B cell (primary cell): ENCODE measurements around the gene SULT2A1. TPM values are rescaled to one million over a fixed set of nuclear protein-coding genes. Genes with fewer than 3 reads are reported as not detected.

ENCODE experiments used
- ATAC-seq: fragments of 200-7000 bp; cut with Tn5 transposase; one replicate; pipeline ENCODE4 v1.10.0; 2021; ENCODE audit warnings: low read depth, mild to moderate bottlenecking, moderate number of reproducible peaks, moderate library complexity
- CTCF ChIA-PET: fragments of 350-600 bp; sonication (Branson Sonifier 250); formaldehyde crosslinking; loops from one replicate; lab custom pipeline; 2021; ENCODE audit warnings: antibody characterized with exemption, inconsistent platforms; lab: Charles Lee
- POLR2A ChIA-PET: fragments of 350-600 bp; sonication (Branson Sonifier 250); formaldehyde crosslinking; loops from one replicate; lab custom pipeline; 2021; ENCODE audit warnings: antibody characterized with exemption; lab: Charles Lee
- DNase-seq: peaks from one replicate; pipeline ENCODE4 v3.0.0; 2013
- H2AFZ ChIP-seq: 2 replicates; pipeline ENCODE4 v1.6.1; 2012; ENCODE audit warnings: mild to moderate bottlenecking, low read depth, low read length; ENCODE audit not compliant: insufficient read depth, poor library complexity, severe bottlenecking
- H3K27ac ChIP-seq, 2 donors: 1 replicate in 1 of 2; 2 replicates in 1 of 2; pipeline ENCODE4 v1.5.1; 2012 to 2013; ENCODE audit warnings: low read length in 2 of 2, mild to moderate bottlenecking in 2 of 2, moderate library complexity in 1 of 2
- H3K27me3 ChIP-seq, 4 experiments: fragments of 200-600 bp in 1 of 4; sonication (generic) in 1 of 4; replicated peaks in 1 of 4; 1 replicate in 2 of 4; 2 replicates in 2 of 4; pipeline versions ENCODE4 v1.6.1 to v1.7.0; 2013 to 2016; ENCODE audit warnings: low read length in 3 of 4, mild to moderate bottlenecking in 2 of 4, mixed read lengths in 1 of 4, moderate library complexity in 1 of 4; ENCODE audit not compliant: insufficient read depth in 4 of 4, control insufficient read depth in 3 of 4; ENCODE audit errors: control extremely low read depth in 1 of 4
- H3K36me3 ChIP-seq, 2 experiments: replicated peaks in 1 of 2; 1 replicate in 1 of 2; 2 replicates in 1 of 2; pipeline versions ENCODE4 v1.6.1 to v1.7.1; 2013; ENCODE audit warnings: low read length in 1 of 2; ENCODE audit not compliant: insufficient read depth in 2 of 2, control insufficient read depth in 1 of 2; ENCODE audit errors: control extremely low read depth in 1 of 2, extremely low read depth in 1 of 2
- H3K4me1 ChIP-seq, 2 donors: fragments of 200-600 bp in 1 of 2; sonication (generic) in 1 of 2; 1 replicate in 1 of 2; 2 replicates in 1 of 2; pipeline versions ENCODE4 v1.5.1 to v1.6.1; 2013 to 2017; ENCODE audit warnings: low read length in 2 of 2; ENCODE audit not compliant: control insufficient read depth in 2 of 2, insufficient read depth in 2 of 2
- H3K4me2 ChIP-seq: replicated peaks from 2 replicates; pipeline ENCODE3; 2012; ENCODE audit warnings: mild to moderate bottlenecking, low read depth, low read length; ENCODE audit not compliant: poor library complexity, severe bottlenecking
- H3K4me3 ChIP-seq, 5 experiments: fragments of 200-600 bp in 1 of 5; sonication (generic) in 1 of 5; 1 replicate in 3 of 5; 2 replicates in 2 of 5; pipeline versions ENCODE4 v1.5.1 to v1.7.0; 2011 to 2016; ENCODE audit warnings: low read length in 4 of 5, mild to moderate bottlenecking in 4 of 5, low read depth in 2 of 5, control low read depth in 1 of 5, moderate library complexity in 1 of 5; ENCODE audit not compliant: insufficient read depth in 1 of 5; ENCODE audit errors: control extremely low read depth in 1 of 5, extremely low read depth in 1 of 5
- H3K79me2 ChIP-seq: fragments of 200-600 bp; sonication (generic); one replicate; pipeline ENCODE4 v1.6.0; 2016; ENCODE audit warnings: low read length; ENCODE audit not compliant: control insufficient read depth, insufficient read depth
- H3K9ac ChIP-seq: fragments of 200-600 bp; sonication (generic); 2 replicates; pipeline ENCODE4 v1.6.1; 2017; ENCODE audit warnings: mild to moderate bottlenecking, low read length, moderate library complexity
- H3K9me3 ChIP-seq, 3 donors: one replicate each; pipeline versions ENCODE4 v1.6.1 to v1.7.1; 2013; ENCODE audit warnings: low read length in 2 of 3; ENCODE audit not compliant: control insufficient read depth in 2 of 3, insufficient read depth in 1 of 3; ENCODE audit errors: control extremely low read depth in 1 of 3
- H4K20me1 ChIP-seq: 2 replicates; pipeline ENCODE4 v1.6.0; 2012; ENCODE audit warnings: mild to moderate bottlenecking, low read length; ENCODE audit not compliant: insufficient read depth, control insufficient read depth, poor library complexity, severe bottlenecking
- H3K27ac Mint-ChIP-seq: one replicate; pipeline ENCODE4 v1.8.0; 2021; ENCODE audit warnings: mixed read lengths
- H3K27me3 Mint-ChIP-seq: one replicate; pipeline ENCODE4 v1.8.0; 2021; ENCODE audit warnings: mixed read lengths
- H3K4me1 Mint-ChIP-seq: one replicate; pipeline ENCODE4 v1.8.0; 2021; ENCODE audit warnings: mixed read lengths
- H3K4me3 Mint-ChIP-seq: one replicate; pipeline ENCODE4 v1.8.0; 2021; ENCODE audit warnings: mixed read lengths
- H3K9me3 Mint-ChIP-seq: one replicate; pipeline ENCODE4 v1.8.0; 2022; ENCODE audit warnings: mixed read lengths; ENCODE audit not compliant: insufficient read depth
- CTCF ChIP-seq: fragments of 200-600 bp; IDR thresholded peaks from one replicate; pipeline ENCODE4 v1.8.0; 2022; ENCODE audit warnings: antibody characterized with exemption, mild to moderate bottlenecking
- EZH2 ChIP-seq: IDR thresholded peaks from 2 replicates; pipeline ENCODE4 v1.6.1; 2012; ENCODE audit warnings: borderline replicate concordance, low read depth, mild to moderate bottlenecking, moderate library complexity, low read length; ENCODE audit not compliant: insufficient read depth, poor library complexity, severe bottlenecking
- WGBS: methylation state at CpG from one replicate; pipeline ENCODE4 v1.1.5; 2013; ENCODE audit warnings: missing lambda C conversion rate; ENCODE audit not compliant: insufficient coverage; 5-methylcytosine and 5-hydroxymethylcytosine counted together
- intact Hi-C: fragments of 100-400 bp; cut with micrococcal nuclease; formaldehyde crosslinking; loops from one replicate; pipeline ENCODE4 v1.10.0; 2022
- polyA plus RNA-seq: library from polyadenylated mRNA; depleted of rRNA; stranded (reverse); fragments of >200 nt; gene quantifications from 2 replicates; pipeline ENCODE4 v1.2.3, GENCODE V29; 2012
- total RNA-seq, 2 donors: library from RNA; stranded (reverse); fragments of 120-200 nt in 1 of 2; gene quantifications; 1 replicate in 1 of 2; 2 replicates in 1 of 2; pipeline versions ENCODE4 v1.2.3 to v1.2.4, GENCODE V29; 2013 to 2022

SULT2A1 gene
- total and polyA plus RNA-seq, 2 donors (not counting 1 experiment from before 2014, with no cell fraction given): not detected

DNA sequence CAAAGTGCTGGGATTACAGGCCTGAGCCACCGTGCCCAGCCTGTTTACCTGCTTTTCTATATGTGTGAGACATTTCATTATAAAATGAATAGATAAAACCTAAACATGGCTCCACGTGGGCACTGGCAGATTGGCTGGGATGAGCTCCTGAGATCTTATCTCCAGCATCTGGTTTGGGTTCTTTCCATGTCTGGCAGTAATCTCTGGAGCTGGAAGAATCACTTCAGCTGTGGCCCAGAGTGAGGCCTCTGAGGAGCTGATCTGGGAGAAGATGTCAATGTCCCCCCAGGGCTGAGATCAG lies 5.5 kb upstream of the SULT2A1 start:
- Mint-ChIP-seq H3K27me3 (peaks cover 14% of the 10 kb centered on the region), H3K9me3 (peaks cover 8% of the 10 kb centered on the region), H3K4me1 (no peaks in the 10 kb centered on the region), H3K27ac (no peak overlapping the region), H3K4me3 (no peak overlapping the region)
- intact Hi-C loops: no loop called here
- ChIA-PET CTCF (no interaction called here), POLR2A (no interaction called here)
- no peak overlapping the region for H3K9ac ChIP-seq
- H3K27ac ChIP-seq: no peak overlapping the region
- no peaks in the 10 kb centered on the region for H4K20me1 ChIP-seq
- no peaks in the 10 kb centered on the region for H3K36me3 ChIP-seq
- no peaks in the 10 kb centered on the region for H3K27me3 ChIP-seq
- no peak for DNase-seq
- H3K4me1 ChIP-seq: no peaks in the 10 kb centered on the region
- WGBS: no CpG with 5 or more reads among the region's 2 CpGs
- H3K79me2 ChIP-seq: no peaks in the 10 kb centered on the region
- H3K4me2 ChIP-seq: no peak overlapping the region
- ATAC-seq: no peak
- TF ChIP-seq CTCF: no peak
- TF ChIP-seq EZH2: no peak
- H2AFZ ChIP-seq: no peak overlapping the region
- peaks cover 0 to 16% (median 2%) of the 10 kb centered on the region in 3 donors for H3K9me3 ChIP-seq
- H3K4me3 ChIP-seq: no peak overlapping the region

DNA sequence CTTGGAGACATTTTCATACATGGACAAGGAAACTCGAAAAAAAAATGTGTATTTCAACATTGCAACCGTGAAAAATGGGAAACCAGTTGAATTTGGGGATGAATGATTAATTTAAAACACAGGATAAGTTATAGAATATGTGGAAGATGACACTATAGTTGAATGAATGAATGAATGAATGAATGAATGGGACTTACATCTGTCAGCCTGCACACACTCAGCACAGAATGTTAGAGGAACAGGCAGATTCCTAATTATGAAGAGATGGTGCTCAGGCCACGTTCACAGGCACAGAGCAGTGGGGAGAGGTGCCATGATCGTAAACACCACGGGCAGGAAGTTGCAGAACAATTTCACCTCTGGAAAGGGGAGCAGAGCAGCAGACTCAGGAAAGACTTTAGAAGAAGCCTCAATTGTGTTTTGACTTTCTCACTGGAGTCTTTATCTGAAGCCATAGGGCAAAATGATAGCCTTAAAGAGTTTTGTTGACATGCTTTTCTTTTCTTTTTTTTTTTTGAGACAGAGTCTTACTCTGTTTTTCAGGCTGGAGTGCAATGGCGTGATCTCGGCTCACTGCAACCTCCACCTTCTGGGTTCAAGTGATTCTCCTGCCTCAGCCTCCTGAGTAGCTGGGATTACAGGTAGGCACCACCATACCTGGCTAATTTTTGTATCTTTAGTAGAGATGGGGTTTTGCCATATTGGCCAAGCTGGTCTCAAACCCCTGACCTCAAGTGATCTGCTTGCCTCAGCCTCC lies 4.9 kb upstream of the SULT2A1 start:
- ChIA-PET CTCF (no interaction called here), POLR2A (no interaction called here)
- H3K27ac Mint-ChIP-seq: no peak overlapping the region
- no peak overlapping the region for H3K9ac ChIP-seq
- DNase-seq (no peak), ATAC-seq (no peak)
- no peaks in the 10 kb centered on the region for H3K36me3 ChIP-seq
- H3K27me3 Mint-ChIP-seq: peaks cover 14% of the 10 kb centered on the region
- H3K4me3 ChIP-seq: no peak overlapping the region
- no peak overlapping the region for H2AFZ ChIP-seq
- H3K9me3 ChIP-seq: peaks cover 0 to 15% (median 2%) of the 10 kb centered on the region in 3 donors
- intact Hi-C loops: no loop called here
- H3K4me2 ChIP-seq: no peak overlapping the region
- WGBS: 54% methylated on average over 4 of the region's 7 CpGs
- no peak overlapping the region for H3K27ac ChIP-seq
- H3K9me3 Mint-ChIP-seq: peaks cover 8% of the 10 kb centered on the region
- no peak overlapping the region for H3K4me3 Mint-ChIP-seq
- H3K4me1 Mint-ChIP-seq: no peaks in the 10 kb centered on the region
- no peaks in the 10 kb centered on the region for H4K20me1 ChIP-seq
- H3K79me2 ChIP-seq: no peaks in the 10 kb centered on the region
- no peaks in the 10 kb centered on the region for H3K4me1 ChIP-seq
- H3K27me3 ChIP-seq: no peaks in the 10 kb centered on the region
- TF ChIP-seq CTCF (no peak), EZH2 (no peak)
